Sigmoid colon (tissue), 7 donors: ENCODE data around the gene ADGRG3. TPM values are rescaled to one million over a fixed set of nuclear protein-coding genes. Genes with fewer than 3 reads are reported as not detected.
A peak's percentile ranks its signal among the peaks of the same experiment; 100 is the strongest.
"Not testable (repeated sequence)": the region's sequence is repeated elsewhere in the genome, so short reads cannot be mapped to it uniquely, and the experiment has no call there.

Experiments used
- DNase-seq: peaks from one replicate; pipeline ENCODE4 v3.0.0-alpha.2; 2019
- H3K27ac ChIP-seq, 4 donors: fragments of 200-600 bp; sonication (generic); one replicate each; pipeline ENCODE4 v1.5.1; 2016 to 2019; ENCODE audit warnings: mild to moderate bottlenecking in 1 of 4
- H3K27me3 ChIP-seq, 3 donors: fragments of 200-600 bp; sonication (generic); one replicate each; pipeline ENCODE4 v1.5.1; 2019; ENCODE audit warnings: mild to moderate bottlenecking in 1 of 3
- H3K36me3 ChIP-seq, 4 donors: fragments of 200-600 bp; sonication (generic); one replicate each; pipeline ENCODE4 v1.5.1; 2016 to 2019
- H3K4me1 ChIP-seq, 4 donors: fragments of 200-600 bp; sonication (generic); one replicate each; pipeline ENCODE4 v1.5.1; 2017 to 2019
- H3K4me3 ChIP-seq, 4 donors: fragments of 200-600 bp; sonication (generic); one replicate each; pipeline ENCODE4 v1.5.1; 2017 to 2019; ENCODE audit warnings: mild to moderate bottlenecking in 2 of 4, moderate library complexity in 1 of 4
- H3K9me3 ChIP-seq, 4 donors: fragments of 200-600 bp in 3 of 4; sonication (generic) in 3 of 4; one replicate each; pipeline versions ENCODE4 v1.5.1 to v1.6.1; 2013 to 2019
- CTCF ChIP-seq, 4 experiments: fragments of 450-650 bp in 3 of 4; fragments of 200-600 bp in 1 of 4; IDR thresholded peaks; one replicate each; pipeline ENCODE4 v1.5.1; 2016 to 2019; ENCODE audit warnings: antibody characterized with exemption in 4 of 4, mild to moderate bottlenecking in 3 of 4, moderate library complexity in 2 of 4
- EP300 ChIP-seq, 4 donors: sonication (generic); formaldehyde crosslinking; IDR thresholded peaks; one replicate each; pipeline ENCODE4 v1.6.1; 2017; ENCODE audit warnings: antibody characterized with exemption in 4 of 4
- POLR2A ChIP-seq, 2 donors: fragments of 450-650 bp; IDR thresholded peaks; one replicate each; pipeline ENCODE4 v1.6.1; 2016; ENCODE audit warnings: antibody characterized with exemption in 2 of 2, mild to moderate bottlenecking in 2 of 2, moderate library complexity in 2 of 2
- POLR2AphosphoS5 ChIP-seq, 4 donors: sonication (generic); formaldehyde crosslinking; IDR thresholded peaks; one replicate each; pipeline ENCODE4 v1.6.1; 2017; ENCODE audit warnings: antibody characterized with exemption in 4 of 4
- WGBS, 2 donors: extraction: QIAGEN DNeasy Blood & Tissue Kit; methylation state at CpG; one replicate each; pipeline ENCODE4 v1.1.7; 2013; 5-methylcytosine and 5-hydroxymethylcytosine counted together
- intact Hi-C: fragments of 100-400 bp; cut with DNase I; formaldehyde crosslinking; loops from one replicate; pipeline ENCODE4 v1.15.1; 2023
- polyA plus RNA-seq, 3 donors: library from polyadenylated mRNA; stranded (reverse); fragments of 200-250 nt; gene quantifications; one replicate each; pipeline ENCODE4 v1.2.3, GENCODE V29; 2013
- total RNA-seq, 4 donors: library from RNA; depleted of rRNA; stranded (reverse); fragments of >200 nt; gene quantifications; one replicate each; pipeline ENCODE4 v1.1.0, GENCODE V29; 2016
- donor health status: healthy with polysubstance abuse.
- donor health status: Bipolar disorder and iron deficiency.
- donor health status: healthy.

Gene ADGRG3
- total and polyA plus RNA-seq, 7 donors, result 0.69 to 6.6 (median 3.6) TPM

GRCh38 chr16:57709663-57710062 is 41.6 kb downstream of the ADGRG3 start:
- H3K36me3 ChIP-seq, result no peaks in the 10 kb centered on the region
- H3K4me3 ChIP-seq, result no peak overlapping the region
- WGBS, 2 donors, result 79 to 87% methylated on average over 3 of the region's 3 CpGs
- no peaks in the 10 kb centered on the region for H3K4me1 ChIP-seq
- intact Hi-C loops, result no loop called here
- no peak for TF ChIP-seq CTCF (IDR thresholded peaks at IDR 0.05)
- TF ChIP-seq POLR2AphosphoS5 (IDR thresholded peaks at IDR 0.05), result no peak
- no peak for TF ChIP-seq EP300 (IDR thresholded peaks at IDR 0.05)
- TF ChIP-seq POLR2A (IDR thresholded peaks at IDR 0.05), result no peak
- peak; percentile 36 for DNase-seq
- no peak overlapping the region for H3K27ac ChIP-seq
- H3K27me3 ChIP-seq, result no peaks in the 10 kb centered on the region
- no peaks in the 10 kb centered on the region for H3K9me3 ChIP-seq

DNA sequence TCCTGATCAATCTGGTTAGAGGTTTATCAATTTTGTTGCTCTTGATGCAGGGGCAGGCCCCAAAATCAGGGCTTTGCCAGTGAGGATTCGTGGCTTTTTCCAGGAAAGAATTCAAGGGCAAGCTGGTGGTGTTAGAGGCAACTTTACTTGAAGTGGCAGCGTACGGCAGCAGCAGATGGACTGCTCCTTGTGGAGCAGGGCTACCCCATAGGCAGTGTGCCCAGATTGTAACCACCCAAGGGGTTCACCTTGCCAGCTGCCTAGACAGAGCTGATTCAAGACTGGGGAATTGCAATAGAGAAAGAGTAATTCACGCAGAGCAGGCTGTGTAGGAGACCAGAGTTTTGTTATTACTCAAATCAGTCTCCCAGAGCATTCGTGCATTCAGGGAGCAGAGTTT is 43.2 kb downstream of the ADGRG3 start:
- Histone ChIP-seq H3K4me1 (no peaks in the 10 kb centered on the region), H3K27ac (no peak overlapping the region), H3K36me3 (no peaks in the 10 kb centered on the region), H3K27me3 (no peaks in the 10 kb centered on the region), H3K4me3 (no peak overlapping the region), H3K9me3 (no peaks in the 10 kb centered on the region)
- DNase-seq, result peak; percentile 44
- TF ChIP-seq POLR2A (IDR thresholded peaks at IDR 0.05) (no peak), EP300 (IDR thresholded peaks at IDR 0.05) (no peak), POLR2AphosphoS5 (IDR thresholded peaks at IDR 0.05) (no peak), CTCF (IDR thresholded peaks at IDR 0.05) (no peak)
- WGBS, 2 donors, result 86% methylated on average over 5 of the region's 5 CpGs
- intact Hi-C loops, result no loop called here

DNA sequence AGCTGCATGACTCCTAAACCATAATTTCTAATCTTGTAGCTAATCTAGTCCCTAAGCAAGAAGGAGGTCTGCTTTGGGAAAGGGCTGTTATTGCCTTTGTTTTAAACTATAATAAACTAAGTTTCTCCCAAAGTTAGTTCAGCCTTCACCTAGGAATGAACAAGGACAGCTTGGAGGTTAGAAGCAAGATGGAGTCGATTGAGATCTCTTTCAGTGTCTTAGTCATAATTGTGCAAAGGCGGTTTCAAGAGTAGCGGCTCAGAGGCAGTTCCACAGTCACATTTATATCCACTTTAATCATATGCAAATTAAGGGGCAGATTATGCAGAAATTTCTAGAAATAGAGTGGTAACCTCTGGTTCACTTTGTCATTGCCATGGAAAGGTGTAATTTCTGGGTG is 43.9 kb downstream of the ADGRG3 start:
- no peak overlapping the region for H3K27ac ChIP-seq
- DNase-seq, result no peak
- intact Hi-C loops, result no loop called here
- H3K4me1 ChIP-seq, result no peaks in the 10 kb centered on the region
- no peaks in the 10 kb centered on the region for H3K36me3 ChIP-seq
- H3K9me3 ChIP-seq, result no peaks in the 10 kb centered on the region
- no peak overlapping the region for H3K4me3 ChIP-seq
- WGBS, 2 donors, result 92 to 94% methylated on average over 3 of the region's 3 CpGs
- no peaks in the 10 kb centered on the region for H3K27me3 ChIP-seq
- TF ChIP-seq POLR2AphosphoS5 (IDR thresholded peaks at IDR 0.05), result no peak
- no peak for TF ChIP-seq CTCF (IDR thresholded peaks at IDR 0.05)
- TF ChIP-seq EP300 (IDR thresholded peaks at IDR 0.05), result no peak
- TF ChIP-seq POLR2A (IDR thresholded peaks at IDR 0.05), result no peak

DNA sequence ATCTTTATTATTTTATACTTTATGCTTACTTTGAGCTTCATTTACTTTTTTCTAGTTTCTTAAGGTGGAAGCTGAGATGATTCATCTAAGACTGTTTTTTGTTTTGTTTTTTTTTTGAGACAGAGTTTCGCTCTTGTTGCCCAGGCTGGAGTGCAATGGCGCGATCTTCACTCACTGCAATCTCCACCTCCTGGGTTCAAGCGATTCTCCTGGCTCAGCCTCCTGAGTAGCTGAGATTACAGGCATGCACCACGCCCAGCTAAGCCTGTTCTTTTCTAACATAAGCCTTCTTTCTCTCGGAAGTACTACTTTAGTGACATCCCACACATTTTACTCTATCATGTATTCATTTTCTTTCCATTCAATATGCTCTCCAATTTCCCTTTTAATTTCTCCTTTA is 44.5 kb downstream of the ADGRG3 start:
- H3K9me3 ChIP-seq, H3K36me3 ChIP-seq, H3K27me3 ChIP-seq, H3K27ac ChIP-seq, intact Hi-C loops, H3K4me1 ChIP-seq, H3K4me3 ChIP-seq: not testable (repeated sequence)
- DNase-seq, result peak; percentile 7
- WGBS, 2 donors, result 43 to 74% methylated on average over 6 of the region's 6 CpGs

GRCh38 chr16:57713596-57713995 is 45.5 kb downstream of the ADGRG3 start:
- TF ChIP-seq POLR2AphosphoS5 (IDR thresholded peaks at IDR 0.05), result no peak
- no peak for TF ChIP-seq EP300 (IDR thresholded peaks at IDR 0.05)
- TF ChIP-seq CTCF (IDR thresholded peaks at IDR 0.05), result no peak
- TF ChIP-seq POLR2A (IDR thresholded peaks at IDR 0.05), result no peak
- H3K27ac ChIP-seq, result no peak overlapping the region
- H3K27me3 ChIP-seq, result no peaks in the 10 kb centered on the region
- H3K4me3 ChIP-seq, result no peak overlapping the region
- no peaks in the 10 kb centered on the region for H3K9me3 ChIP-seq
- no peaks in the 10 kb centered on the region for H3K36me3 ChIP-seq
- H3K4me1 ChIP-seq, result no peaks in the 10 kb centered on the region
- DNase-seq, result no peak
- 83 to 93% methylated on average over 8 of the region's 8 CpGs for WGBS, 2 donors
- intact Hi-C loops, result no loop called here
